ENCODE data around the gene DOCK3.

GRCh38 chr3:51024121-51024520 is 349.4 kb downstream of the DOCK3 start:
- TF ChIP-seq CTCF (conservative IDR thresholded peaks at IDR 0.05 in 1 of 2, IDR thresholded peaks at IDR 0.05 in 1 of 2; ENCODE audit: extremely low read depth in 1 of 2, insufficient read depth in 1 of 2, low read depth in 1 of 2, low read length in 2 of 2) (no peak), EZH2 (IDR thresholded peaks at IDR 0.05; ENCODE audit: borderline replicate concordance, low read length) (no peak)

Data from mammary epithelial cell (primary cell).